HG02678 (cell line): ENCODE measurements around the gene CCDC8.

Experiments used
- ATAC-seq: cut with Tn5 transposase; IDR thresholded peaks from one replicate; pipeline ENCODE4 v1.9.1; 2021; ENCODE audit warnings: mild to moderate bottlenecking, moderate library complexity; ENCODE audit not compliant: unreplicated experiment

CCDC8 gene

DNA sequence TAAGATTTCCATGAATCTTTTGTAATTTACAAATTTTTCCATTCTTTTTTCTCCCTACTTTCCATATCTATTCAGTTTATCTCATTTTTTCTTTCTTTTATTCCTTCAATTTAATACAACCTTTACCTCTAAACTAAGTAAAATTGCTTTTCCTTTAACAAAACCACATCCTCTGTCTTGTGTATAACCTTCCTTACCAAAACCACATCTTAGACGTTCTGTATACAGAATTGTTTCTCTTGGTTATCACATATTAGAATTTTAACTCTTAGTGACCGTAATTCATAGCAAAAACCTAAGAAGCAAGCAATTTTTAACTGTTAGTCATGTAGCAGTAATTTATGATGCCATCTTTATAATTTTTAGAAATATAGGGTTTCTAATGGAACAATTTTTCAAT is 51.4 kb downstream of the CCDC8 start:
- no peak for ATAC-seq
